Kidney capillary endothelial cell (primary cell): Measurements from ENCODE around the gene ADGRG1.

ENCODE experiments used
- DNase-seq: peaks from one replicate; pipeline ENCODE4 v3.0.0-alpha.2; 2018; ENCODE audit warnings: low spot score

Gene ADGRG1

GRCh38 chr16:57620335-57621231 is 7.8 kb upstream of the ADGRG1 start:
- DNase-seq, result no peak

- no peak for DNase-seq
Observed at GRCh38 chr16:57621521-57622271, 6.7 kb upstream of the ADGRG1 start.

GRCh38 chr16:57622361-57623250 is 5.8 kb upstream of the ADGRG1 start:
- DNase-seq, result no peak

GRCh38 chr16:57623251-57624043 is 5.0 kb upstream of the ADGRG1 start:
- no peak for DNase-seq

- DNase-seq, result no peak
Observed at GRCh38 chr16:57624044-57624688, 4.3 kb upstream of the ADGRG1 start.

GRCh38 chr16:57624806-57625500 is 3.5 kb upstream of the ADGRG1 start:
- DNase-seq, result no peak

GRCh38 chr16:57626420-57627170 is 1.8 kb upstream of the ADGRG1 start:
- no peak for DNase-seq

GRCh38 chr16:57627184-57627871 is 1.1 kb upstream of the ADGRG1 start:
- peak; percentile 90 for DNase-seq

GRCh38 chr16:57628783-57629293 is 408 bp downstream of the ADGRG1 start:
- DNase-seq, result no peak

GRCh38 chr16:57629516-57630406 is 1.3 kb downstream of the ADGRG1 start:
- DNase-seq, result no peak

GRCh38 chr16:57630407-57630797 is 2.0 kb downstream of the ADGRG1 start:
- no peak for DNase-seq

GRCh38 chr16:57630931-57631845 is 2.8 kb downstream of the ADGRG1 start:
- DNase-seq, result no peak

- no peak for DNase-seq
Observed at GRCh38 chr16:57632568-57632967, 4.1 kb downstream of the ADGRG1 start.

GRCh38 chr16:57633383-57634064 is 5.1 kb downstream of the ADGRG1 start:
- no peak for DNase-seq

- peak; percentile 67 for DNase-seq
Observed at GRCh38 chr16:57634171-57634570, 5.7 kb downstream of the ADGRG1 start.
